ENCODE data around the gene PDILT.

The PDILT gene

DNA sequence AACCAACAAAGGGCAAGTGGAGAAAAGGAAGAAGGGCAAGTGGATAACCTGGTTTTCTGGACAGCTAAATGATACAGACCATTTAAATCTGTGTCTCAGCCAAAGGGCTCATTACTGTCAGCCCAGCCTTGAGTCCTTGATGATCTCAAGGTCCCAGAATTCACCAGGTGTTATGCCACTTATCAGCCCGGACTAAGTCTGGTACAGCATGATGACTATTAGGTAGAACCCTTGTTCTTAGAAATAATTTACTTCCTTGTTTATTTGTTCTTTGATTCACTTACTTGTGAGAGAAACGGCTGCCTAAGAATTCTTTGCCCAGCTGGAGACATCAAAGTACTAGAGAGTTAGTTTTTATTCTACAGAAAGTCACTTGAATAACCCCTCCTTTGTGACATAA lies 3.5 kb downstream of the PDILT start:
- DNase-seq, result no peak

- no peak for DNase-seq
These were observed 5.4 kb downstream of the PDILT start for GRCh38 chr16:20399185-20399584.

GRCh38 chr16:20398603-20399002 lies 5.9 kb downstream of the PDILT start:
- no peak for DNase-seq

- DNase-seq, result no peak
These were observed 7.0 kb downstream of the PDILT start for GRCh38 chr16:20397468-20398074.

- DNase-seq, result no peak
These were observed 7.6 kb downstream of the PDILT start for GRCh38 chr16:20396846-20397467.

- no peak for DNase-seq
These were observed 8.6 kb downstream of the PDILT start for GRCh38 chr16:20395946-20396345.

GRCh38 chr16:20393801-20394577 lies 10.5 kb downstream of the PDILT start:
- no peak for DNase-seq

DNA sequence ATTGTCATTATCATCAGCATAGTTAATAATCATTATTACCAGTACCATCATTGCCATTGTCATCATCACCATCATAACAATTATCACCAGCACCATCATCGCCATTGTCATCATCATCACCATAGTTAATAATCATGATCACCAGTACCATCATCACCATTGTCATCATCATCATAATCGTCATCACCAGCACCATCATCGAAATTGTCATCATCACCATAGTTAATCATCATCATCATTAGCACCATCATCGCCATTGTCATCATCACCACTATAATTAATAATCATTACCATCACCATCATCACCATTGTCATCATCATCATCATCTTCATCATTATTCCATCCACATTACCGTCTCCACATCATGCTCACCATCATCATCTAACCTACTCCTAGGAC lies 13.5 kb downstream of the PDILT start:
- no peak for DNase-seq

- DNase-seq, result no peak
These were observed 15.7 kb downstream of the PDILT start for GRCh38 chr16:20388854-20389253.

DNA sequence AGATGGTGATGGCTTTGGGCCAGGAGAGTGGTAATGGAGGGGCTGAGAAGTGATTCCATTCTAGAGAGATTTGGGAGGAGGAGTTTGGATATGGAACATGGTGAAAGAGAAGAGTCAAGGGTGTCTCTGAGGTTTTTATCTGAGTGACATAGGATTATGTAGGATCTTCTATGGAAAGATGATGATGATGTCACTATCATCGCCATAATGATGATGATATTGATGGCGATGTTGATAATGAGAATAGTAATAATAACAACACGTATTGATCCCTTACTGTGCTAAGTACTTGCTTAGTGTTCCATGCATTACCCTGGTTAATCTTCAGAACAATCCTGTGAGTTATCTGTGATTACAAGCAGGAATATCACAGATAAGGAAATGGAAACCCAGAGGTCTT lies 16.6 kb downstream of the PDILT start:
- no peak for DNase-seq

DNA sequence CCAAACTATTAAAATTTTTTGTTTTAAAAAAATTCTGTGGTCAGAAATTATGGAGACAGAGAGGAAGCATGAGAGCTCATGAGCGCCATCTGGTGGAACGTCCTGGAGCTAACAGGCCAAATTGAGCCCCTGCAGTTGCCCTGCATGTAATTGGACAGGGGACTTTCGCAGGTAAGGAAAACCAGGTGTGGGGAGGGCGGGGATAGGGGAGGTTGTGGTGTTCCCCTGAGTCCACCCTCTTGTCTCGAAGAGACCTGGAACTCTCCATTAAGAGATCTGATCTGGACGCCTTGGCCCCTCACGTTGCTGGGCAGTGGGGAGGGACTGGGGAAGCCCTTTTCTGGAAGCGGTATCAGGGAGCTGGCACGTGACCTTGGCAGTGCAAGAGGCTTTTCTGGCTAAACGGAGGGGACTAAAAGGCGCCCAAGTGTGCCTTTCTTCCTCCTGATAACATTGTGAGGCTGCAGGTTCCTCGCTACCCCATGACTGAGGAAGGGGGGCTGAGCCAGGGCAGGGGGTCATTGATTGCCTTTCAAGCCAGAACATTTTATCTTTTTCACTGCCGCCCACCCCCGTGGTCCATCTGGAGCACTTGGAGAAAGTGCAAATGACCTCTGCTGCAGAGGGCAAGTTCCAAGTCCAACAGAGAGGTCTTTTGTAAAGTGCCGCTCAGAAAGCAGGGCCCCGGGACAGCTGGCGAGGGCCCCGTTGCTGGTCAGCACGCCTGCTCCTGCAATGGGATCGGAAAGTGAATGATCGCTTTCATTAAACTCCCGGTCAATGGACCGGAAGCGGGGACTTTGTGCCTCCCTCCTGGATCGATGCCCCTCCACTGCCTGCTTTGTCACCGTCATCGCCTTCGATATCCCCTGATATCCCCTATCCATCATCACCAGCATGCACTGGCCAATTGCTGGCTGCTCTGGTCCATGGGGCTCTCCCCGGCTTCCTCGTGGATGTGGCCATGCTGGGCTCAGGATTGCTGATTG lies 18.4 kb downstream of the PDILT start:
- DNase-seq, result peak; percentile 18 to 54

DNA sequence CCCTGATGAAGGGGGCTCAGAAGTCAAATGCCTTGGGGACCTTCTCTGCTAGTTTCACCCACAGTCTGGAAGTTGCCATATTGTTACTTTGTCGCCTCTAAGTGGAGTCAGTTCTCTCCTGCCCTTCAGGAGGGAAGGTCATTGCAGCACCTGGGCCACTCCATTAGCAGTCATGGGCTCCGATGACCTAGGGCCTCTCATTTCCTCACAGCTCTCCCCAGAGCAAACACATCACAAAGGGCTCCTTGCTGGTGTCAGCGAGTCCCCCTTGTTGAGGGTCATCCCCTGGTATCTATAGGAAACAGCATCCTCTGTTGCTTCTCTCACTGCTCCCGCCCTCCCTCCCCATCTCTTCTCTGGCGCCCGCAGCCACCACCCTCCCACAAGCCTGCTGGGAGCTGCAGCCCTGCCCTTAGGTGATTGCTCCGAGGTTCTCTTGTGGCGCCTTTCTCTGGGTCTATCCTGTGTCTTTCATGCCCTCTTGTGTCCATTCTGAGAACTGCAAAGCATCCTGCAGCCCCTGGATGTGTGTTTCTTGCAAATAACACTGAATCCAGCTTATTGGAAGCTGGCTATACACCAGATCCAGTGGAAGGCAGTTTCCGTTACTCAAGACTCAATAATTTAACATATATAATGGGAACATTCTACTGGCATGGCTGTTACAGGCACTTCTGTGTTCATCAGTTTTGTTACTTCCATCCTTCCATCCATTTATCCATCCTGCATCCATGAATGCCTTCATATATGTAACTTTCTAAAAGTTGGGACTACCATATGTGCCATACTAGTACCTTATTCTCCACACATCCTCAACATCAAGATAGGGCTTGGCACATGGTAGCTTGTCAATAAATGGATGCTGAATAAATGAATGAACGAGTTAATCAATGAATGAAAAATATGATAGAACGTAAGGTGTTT lies 21.2 kb downstream of the PDILT start:
- peak; percentile 12 to 21 for DNase-seq

DNA sequence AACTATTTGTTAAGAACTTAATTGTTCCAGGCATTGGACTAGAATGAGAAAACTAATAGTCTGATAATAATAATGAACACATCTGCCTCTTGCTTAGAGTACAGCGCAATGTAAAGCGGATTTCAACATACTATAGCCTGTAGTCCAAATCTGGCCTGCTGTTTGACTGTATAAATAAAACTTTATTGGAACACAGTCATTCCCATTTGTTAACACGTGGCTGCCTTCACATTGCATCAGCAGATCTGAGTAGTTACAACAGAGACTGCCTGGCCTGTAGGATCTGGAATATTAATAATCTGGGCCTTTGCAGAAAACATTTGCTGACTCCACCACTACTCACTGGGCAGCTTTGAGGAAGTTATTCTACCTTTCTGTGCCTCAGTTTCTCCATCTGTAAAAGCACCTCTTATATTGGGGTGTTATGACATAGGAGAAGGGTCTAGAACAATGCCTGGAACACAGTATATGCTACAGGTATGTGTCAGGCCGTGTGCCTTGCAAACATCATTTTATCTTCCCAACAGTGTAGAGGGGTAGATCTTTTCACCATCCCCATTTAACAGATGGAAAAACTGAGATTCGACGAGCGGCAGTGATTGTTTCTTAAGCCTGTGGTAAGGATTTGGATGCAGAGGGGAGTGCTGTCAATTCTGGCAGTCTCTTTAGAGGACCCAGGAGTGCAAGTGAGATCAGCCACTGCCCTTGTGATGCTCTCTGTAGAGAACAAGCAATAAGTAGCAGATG lies 22.2 kb downstream of the PDILT start:
- DNase-seq, result no peak

DNA sequence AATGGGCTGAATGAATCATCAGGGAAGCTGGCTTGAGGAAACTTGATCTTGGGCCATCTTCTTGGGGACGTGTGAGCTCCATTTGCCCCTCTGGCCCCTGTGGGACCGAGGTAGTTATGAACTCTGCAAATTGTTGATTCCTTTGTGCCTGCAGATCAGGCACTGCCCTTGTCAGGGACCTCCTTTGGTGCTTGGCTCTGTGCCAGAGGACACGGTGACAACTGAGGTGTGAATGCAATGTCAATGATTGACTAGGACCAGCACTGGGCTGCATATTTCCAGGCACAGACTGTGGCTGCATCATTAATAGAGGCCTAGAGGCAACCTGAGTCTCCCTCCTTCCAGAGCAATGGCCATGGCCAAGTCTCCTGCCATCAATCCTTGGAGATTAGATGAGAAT lies 23.8 kb downstream of the PDILT start:
- no peak for DNase-seq

DNA sequence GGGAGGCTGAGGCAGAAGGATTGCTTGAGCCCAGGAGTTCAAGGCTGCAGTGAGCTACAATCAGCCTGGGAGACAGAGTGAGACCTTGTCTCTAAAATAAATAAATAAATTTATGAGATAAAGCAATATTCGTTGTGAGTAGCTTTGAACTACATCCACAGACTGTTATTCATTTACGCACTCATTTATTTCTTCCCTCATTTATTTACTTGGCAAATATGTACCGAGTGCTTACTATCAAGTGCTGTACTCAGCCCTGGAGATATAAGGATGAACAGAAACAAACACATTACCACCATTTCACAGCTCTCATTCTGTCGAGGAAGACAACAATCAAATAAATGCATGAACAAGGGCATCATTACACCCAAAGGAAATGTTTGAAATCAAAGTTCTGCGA lies 27.4 kb downstream of the PDILT start:
- no peak for DNase-seq

DNA sequence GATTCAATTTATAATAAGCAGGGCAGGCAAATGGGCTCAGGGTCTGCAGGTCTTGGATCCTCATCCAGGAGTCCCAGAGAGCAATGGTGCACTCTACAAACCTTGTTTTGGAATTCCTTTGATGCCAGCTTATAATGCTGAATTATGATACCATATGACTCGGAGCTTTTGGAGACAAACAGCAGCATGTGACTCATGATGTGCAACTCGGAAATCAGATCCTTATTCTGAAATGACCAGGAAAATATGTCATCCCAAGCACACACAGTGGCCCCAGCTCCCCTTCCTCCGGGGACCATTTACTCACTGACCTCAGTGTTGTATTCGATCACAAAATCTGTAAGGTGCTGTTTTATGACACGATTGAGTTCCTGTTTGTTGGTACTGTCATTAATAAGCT lies 31.8 kb downstream of the PDILT start:
- DNase-seq, result no peak

GRCh38 chr16:20369452-20370054 lies 35.0 kb downstream of the PDILT start:
- no peak for DNase-seq

DNA sequence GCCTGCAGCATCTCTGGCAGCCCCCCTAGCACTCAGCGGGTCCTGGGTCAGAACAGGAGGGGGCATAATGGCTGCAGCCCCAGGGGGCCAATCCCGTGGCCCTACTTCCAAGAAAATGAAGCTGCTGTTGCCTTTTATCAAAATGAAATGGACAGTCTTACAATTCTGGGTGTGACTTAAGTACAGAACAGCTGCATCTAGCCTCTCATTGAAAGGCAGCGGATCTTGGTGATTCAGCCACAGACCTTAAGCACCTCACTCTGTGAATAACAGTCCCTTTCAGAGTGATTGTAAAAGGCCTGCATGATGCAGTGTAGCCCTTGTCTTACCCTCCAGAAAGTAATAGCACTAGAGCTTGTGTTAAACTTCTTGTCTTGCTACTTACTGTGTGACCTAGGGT lies 40.5 kb downstream of the PDILT start:
- DNase-seq, result no peak

DNA sequence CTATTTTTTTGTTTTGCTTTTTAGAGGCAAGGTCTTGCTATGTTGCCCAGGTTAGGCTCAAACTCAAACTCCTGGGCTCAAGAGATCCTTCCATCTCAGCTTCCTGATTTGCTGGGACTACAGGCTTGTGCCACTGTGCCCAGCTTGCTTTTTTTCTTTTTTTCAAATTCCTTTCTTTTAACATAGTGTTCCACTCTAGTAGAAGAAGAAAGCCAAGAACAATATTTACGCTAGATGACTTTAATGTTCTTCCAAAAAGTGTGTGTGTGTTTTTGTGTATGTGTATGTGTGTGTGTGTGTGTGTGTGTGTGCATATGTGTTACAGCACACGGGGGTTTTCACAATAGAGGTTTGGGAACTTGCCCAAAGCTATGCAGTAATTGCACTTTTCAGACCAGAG lies 41.3 kb downstream of the PDILT start:
- no peak for DNase-seq

GRCh38 chr16:20359997-20360396 lies 44.5 kb downstream of the PDILT start:
- DNase-seq, result no peak

Data from stimulated activated CD4-positive, alpha-beta T cell treated with anti-CD3 and anti-CD28 coated beads, Interleukin-4, amount 100 ng/mL, for 4 hours (primary cell).